GF-D8 (cell line): ENCODE measurements around the gene CDKL5.
"Not testable (repeated sequence)": the region's sequence is repeated elsewhere in the genome, so short reads cannot be mapped to it uniquely, and the experiment has no call there.

Experiments used
- DNase-seq: peaks from one replicate; lab custom pipeline; 2025; lab: John Stamatoyannopoulos, UW

Gene CDKL5

DNA sequence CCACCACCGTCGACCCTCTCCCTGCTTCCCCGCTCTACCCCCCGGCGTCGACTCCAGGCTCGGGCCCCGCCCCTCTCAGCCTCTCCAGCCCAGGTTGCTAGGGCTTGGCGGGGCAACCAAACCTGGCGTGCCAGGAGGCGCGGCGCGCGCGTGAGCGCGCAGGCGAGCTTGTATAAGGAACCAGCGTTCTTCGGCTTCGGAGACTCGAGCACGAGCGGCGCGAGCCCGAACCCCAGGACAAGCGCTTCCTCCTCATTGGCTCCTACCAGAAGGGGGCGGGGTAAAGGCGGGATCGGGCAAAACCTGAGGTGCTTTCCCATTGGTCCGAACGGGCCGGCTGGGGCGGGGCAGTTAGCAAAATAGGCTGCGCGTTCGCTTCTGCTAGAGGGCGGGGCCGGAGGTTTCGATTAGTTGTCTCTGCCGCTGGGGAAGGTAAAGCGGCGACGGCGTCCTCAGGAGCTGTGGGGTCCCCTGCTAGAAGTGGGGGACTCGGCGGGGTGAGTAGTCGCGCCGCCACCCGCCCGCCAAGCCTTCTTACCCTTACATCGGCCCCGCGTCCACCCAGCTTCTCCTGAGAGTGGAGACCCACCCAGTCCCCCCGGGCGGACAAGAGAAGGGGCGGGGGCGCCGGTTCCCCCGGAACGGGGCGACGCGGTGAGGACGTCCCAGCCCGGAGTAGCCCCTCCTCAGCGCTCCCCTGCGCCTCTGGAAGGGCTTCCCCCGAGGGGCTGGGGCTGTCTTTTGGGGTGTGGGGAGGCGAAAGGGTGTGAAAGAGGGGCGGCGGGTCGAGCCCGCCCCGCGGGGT lies at the start of gene CDKL5:
Gene CDKL5, plus strand, starts transcription at position 410 of the 805 bp plus-strand sequence. CDS start 81,489 bp downstream, outside the sequence.
- peak; percentile 77 for DNase-seq

- no peak for DNase-seq
Observed at GRCh38 chrX:18377796-18378195, 47.6 kb upstream of the CDKL5 start.

GRCh38 chrX:18389966-18390365 lies 35.4 kb upstream of the CDKL5 start:
- no peak for DNase-seq

GRCh38 chrX:18390941-18391538 lies 34.4 kb upstream of the CDKL5 start:
- no peak for DNase-seq

- DNase-seq = no peak
Observed at GRCh38 chrX:18394477-18394876, 30.9 kb upstream of the CDKL5 start.

GRCh38 chrX:18401848-18402213 lies 23.6 kb upstream of the CDKL5 start:
- DNase-seq = no peak

GRCh38 chrX:18406531-18407266 lies 18.7 kb upstream of the CDKL5 start:
- no peak for DNase-seq

DNA sequence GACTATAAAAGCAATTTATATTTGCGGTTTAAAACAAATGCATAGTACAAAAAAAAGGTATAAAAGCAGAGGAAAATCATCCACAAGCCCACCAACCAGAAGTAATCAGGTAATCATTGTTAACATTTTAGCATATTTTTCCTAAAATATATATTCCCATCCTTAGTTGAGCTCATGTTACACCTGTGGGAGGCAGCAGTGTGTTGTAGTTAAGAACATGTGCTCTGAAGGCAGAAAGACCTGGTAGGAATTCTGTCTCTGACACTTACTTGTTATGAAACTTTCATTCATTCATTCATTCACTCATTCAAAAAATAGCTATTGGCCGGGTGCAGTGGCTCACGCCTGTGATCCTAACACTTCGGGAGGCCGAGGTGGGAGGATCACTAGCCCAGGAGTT lies 15.4 kb upstream of the CDKL5 start:
- no peak for DNase-seq

- DNase-seq = no peak
Observed at GRCh38 chrX:18415386-18415785, 10.0 kb upstream of the CDKL5 start.

GRCh38 chrX:18422325-18422724 lies 3.1 kb upstream of the CDKL5 start:
- DNase-seq = no peak

- DNase-seq = no peak
Observed at GRCh38 chrX:18422886-18423285, 2.5 kb upstream of the CDKL5 start.

- no peak for DNase-seq
Observed at GRCh38 chrX:18424482-18425198, 768 bp upstream of the CDKL5 start.

DNA sequence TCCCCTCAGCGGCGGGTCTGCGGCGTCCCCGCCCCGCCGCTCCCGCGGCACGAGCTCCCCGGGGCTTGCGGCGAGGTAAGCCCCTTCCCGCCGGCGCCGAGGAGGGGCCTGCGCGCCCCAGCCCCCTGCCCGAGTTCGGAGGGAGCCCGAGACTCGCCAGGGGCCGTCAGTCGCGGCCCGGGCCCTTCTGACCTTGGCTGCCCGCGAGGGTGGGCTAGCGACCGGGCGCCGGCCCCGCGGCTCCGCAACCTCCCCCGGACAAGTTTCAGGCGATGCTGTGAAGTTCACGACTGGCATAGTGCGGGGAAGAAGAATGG lies 554 bp downstream of the CDKL5 start:
- no peak for DNase-seq

DNA sequence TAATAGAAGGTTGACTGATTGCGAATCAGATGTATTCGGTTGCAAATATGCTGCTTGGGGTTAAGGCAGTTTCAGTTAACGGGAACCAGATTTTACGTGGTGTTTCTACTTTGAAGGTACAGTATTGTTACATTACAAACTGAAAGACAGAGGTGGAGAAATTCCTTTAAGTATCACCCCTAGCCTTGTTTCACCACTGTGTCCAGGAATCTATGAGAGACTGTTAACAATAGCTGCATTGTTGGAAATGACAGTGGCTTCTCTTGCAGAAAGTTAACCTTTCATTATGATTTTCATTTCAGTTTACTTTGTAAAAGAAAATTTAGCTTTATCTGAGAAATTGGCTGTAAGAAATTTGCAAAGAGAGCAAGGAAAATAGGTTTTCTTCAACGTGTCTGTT lies 2.6 kb downstream of the CDKL5 start:
- no peak for DNase-seq

GRCh38 chrX:18433288-18433687 lies 7.9 kb downstream of the CDKL5 start:
- not testable (repeated sequence) for DNase-seq

GRCh38 chrX:18434896-18435295 lies 9.5 kb downstream of the CDKL5 start:
- no peak for DNase-seq

DNA sequence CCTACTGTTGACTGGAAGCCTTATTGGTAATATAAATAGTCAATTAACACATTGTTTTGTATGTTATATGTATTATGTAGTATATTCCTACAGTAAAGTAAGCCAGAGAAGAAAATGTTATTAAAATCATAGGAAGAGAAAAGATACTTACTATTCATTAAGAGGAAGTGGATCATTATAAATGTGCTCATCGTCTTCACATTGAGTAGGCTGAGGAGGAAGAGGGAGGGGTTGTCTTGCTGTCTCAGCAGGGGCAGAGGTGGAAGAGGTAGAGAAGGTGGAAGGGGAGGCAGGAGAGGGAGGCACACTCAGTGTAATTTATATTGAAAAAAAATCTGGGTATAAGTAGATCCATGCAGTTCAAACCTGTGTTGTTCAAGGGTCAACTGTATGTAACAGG lies 10.6 kb downstream of the CDKL5 start:
- no peak for DNase-seq

GRCh38 chrX:18440835-18441234 lies 15.4 kb downstream of the CDKL5 start:
- DNase-seq = no peak

- DNase-seq = no peak
Observed at GRCh38 chrX:18441780-18442367, 16.5 kb downstream of the CDKL5 start.

GRCh38 chrX:18448416-18448815 lies 23.0 kb downstream of the CDKL5 start:
- DNase-seq = no peak

DNA sequence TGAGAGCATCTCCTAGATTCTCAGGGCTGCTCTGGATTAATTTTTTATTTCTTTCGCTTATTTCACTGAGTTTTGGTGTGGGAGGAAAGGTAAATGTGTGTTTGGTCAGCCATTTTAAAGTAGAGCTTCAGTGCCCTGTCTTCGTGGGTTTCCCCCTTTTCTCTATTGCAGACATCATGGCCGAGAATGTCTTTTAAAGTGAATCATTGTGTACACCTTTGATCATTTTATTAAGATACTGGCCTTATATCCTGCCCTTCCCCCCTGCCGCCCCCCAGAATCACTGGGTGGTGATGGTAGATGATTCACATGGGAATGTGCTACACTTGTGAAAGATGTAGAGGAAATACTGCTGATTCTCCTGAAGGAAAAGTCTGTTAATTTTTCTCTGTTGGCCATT lies 23.8 kb downstream of the CDKL5 start:
- no peak for DNase-seq

DNA sequence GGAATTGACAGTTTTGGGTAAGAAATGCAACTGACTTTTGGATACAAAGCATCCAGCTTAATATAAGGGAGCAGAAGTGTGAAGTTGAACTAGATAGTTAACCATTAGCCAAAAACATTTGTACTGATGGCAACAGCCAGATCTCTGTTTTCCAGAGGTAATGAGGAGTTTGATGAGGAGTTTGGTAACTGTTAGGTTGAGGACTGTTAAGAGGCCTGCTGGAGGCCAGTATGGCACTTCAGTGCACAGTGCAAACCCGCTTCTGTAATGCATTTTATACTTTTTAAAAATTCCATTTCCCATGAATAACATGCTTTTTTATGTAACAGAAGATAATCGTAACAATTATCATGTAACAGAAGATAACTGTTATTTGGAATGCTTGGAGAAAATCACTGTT lies 30.0 kb downstream of the CDKL5 start:
- no peak for DNase-seq
